K562 (cell line): ENCODE results near the gene MSN.

Experiments
- CHD2 ChIP-seq: IDR thresholded peaks from 2 replicates; pipeline ENCODE4 v1.6.1; 2011; ENCODE audit warnings: low read depth, low read length
- GABPA ChIP-seq: fragments of 200-800 bp; sonication (Bioruptor generic); conservative IDR thresholded peaks from 2 replicates; pipeline ENCODE4 v1.6.1; 2016; ENCODE audit warnings: low read depth, missing genetic modification characterization, missing compliant biosample characterization
- ILF3 ChIP-seq: fragments of 450-650 bp; IDR thresholded peaks from 2 replicates; pipeline ENCODE4 v1.6.1; 2018; ENCODE audit warnings: antibody characterized with exemption, mild to moderate bottlenecking, moderate library complexity, borderline replicate concordance
- KLF6 ChIP-seq: fragments of 250-450 bp; sonication (Bioruptor Pico); IDR thresholded peaks from 2 replicates; pipeline ENCODE4 v1.4.0; 2020; ENCODE audit warnings: mild to moderate bottlenecking, moderate library complexity, borderline replicate concordance
- NR2C1 ChIP-seq, 2 experiments: fragments of 450-650 bp; IDR thresholded peaks; 2 replicates each; pipeline ENCODE4 v1.6.1; 2017; ENCODE audit warnings: mild to moderate bottlenecking in 2 of 2, antibody characterized with exemption in 1 of 2, inconsistent platforms in 1 of 2, missing compliant biosample characterization in 1 of 2, missing genetic modification characterization in 1 of 2
- POLR2AphosphoS5 ChIP-seq: IDR thresholded peaks from 2 replicates; pipeline ENCODE4 v1.6.1; 2011; ENCODE audit warnings: mild to moderate bottlenecking, low read depth, low read length, moderate library complexity; ENCODE audit not compliant: control insufficient read depth, insufficient read depth
- SP2 ChIP-seq: IDR thresholded peaks from 2 replicates; pipeline ENCODE4 v1.6.1; 2011; ENCODE audit warnings: mild to moderate bottlenecking, low read depth, low read length, moderate library complexity; ENCODE audit not compliant: poor library complexity, severe bottlenecking; ENCODE audit errors: extremely low read depth
- TF ChIP-seq, protein P1 (sequence below): sonication (generic); formaldehyde crosslinking; IDR thresholded peaks from 2 replicates; pipeline ENCODE4 v1.8.1; 2023; ENCODE audit warnings: mild to moderate bottlenecking, missing genetic modification reagents
- TF ChIP-seq, protein P2 (sequence below): sonication (generic); formaldehyde crosslinking; IDR thresholded peaks from 2 replicates; pipeline ENCODE4 v1.8.1; 2023; ENCODE audit warnings: missing genetic modification reagents, mild to moderate bottlenecking, borderline replicate concordance
- TF ChIP-seq, protein P3 (sequence below): fragments of 450-650 bp; formaldehyde crosslinking; IDR thresholded peaks from 2 replicates; pipeline ENCODE4 v1.4.0; 2022; ENCODE audit warnings: mild to moderate bottlenecking, moderate library complexity

DNA sequence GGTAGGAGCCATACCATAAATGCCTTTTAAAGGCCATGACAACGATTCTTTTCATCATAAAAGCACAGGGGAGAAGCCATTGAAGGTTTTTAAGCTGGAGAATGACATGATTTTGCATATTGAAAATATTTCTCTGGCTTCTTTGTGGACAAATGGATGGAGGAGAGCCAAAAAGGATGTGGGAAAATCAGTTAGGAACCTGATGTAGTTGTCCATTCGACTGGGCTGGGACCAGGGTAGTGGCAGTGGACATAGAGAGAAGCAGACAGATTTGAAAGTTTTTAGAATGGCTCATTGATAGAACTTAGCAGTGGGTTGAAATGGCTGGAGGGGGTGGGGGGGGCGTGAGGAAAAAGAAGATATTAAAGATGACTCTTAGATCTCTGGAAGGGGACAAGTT is 19.7 kb upstream of the MSN start:
- TF ChIP-seq NR2C1 (IDR thresholded peaks at IDR 0.05): no peak
- TF ChIP-seq NR2C1 (tag; IDR thresholded peaks at IDR 0.05): no peak
- TF ChIP-seq, protein P1, sequence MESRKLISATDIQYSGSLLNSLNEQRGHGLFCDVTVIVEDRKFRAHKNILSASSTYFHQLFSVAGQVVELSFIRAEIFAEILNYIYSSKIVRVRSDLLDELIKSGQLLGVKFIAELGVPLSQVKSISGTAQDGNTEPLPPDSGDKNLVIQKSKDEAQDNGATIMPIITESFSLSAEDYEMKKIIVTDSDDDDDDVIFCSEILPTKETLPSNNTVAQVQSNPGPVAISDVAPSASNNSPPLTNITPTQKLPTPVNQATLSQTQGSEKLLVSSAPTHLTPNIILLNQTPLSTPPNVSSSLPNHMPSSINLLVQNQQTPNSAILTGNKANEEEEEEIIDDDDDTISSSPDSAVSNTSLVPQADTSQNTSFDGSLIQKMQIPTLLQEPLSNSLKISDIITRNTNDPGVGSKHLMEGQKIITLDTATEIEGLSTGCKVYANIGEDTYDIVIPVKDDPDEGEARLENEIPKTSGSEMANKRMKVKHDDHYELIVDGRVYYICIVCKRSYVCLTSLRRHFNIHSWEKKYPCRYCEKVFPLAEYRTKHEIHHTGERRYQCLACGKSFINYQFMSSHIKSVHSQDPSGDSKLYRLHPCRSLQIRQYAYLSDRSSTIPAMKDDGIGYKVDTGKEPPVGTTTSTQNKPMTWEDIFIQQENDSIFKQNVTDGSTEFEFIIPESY (CRISPR knock-in tag): no peak
- TF ChIP-seq, protein P2, sequence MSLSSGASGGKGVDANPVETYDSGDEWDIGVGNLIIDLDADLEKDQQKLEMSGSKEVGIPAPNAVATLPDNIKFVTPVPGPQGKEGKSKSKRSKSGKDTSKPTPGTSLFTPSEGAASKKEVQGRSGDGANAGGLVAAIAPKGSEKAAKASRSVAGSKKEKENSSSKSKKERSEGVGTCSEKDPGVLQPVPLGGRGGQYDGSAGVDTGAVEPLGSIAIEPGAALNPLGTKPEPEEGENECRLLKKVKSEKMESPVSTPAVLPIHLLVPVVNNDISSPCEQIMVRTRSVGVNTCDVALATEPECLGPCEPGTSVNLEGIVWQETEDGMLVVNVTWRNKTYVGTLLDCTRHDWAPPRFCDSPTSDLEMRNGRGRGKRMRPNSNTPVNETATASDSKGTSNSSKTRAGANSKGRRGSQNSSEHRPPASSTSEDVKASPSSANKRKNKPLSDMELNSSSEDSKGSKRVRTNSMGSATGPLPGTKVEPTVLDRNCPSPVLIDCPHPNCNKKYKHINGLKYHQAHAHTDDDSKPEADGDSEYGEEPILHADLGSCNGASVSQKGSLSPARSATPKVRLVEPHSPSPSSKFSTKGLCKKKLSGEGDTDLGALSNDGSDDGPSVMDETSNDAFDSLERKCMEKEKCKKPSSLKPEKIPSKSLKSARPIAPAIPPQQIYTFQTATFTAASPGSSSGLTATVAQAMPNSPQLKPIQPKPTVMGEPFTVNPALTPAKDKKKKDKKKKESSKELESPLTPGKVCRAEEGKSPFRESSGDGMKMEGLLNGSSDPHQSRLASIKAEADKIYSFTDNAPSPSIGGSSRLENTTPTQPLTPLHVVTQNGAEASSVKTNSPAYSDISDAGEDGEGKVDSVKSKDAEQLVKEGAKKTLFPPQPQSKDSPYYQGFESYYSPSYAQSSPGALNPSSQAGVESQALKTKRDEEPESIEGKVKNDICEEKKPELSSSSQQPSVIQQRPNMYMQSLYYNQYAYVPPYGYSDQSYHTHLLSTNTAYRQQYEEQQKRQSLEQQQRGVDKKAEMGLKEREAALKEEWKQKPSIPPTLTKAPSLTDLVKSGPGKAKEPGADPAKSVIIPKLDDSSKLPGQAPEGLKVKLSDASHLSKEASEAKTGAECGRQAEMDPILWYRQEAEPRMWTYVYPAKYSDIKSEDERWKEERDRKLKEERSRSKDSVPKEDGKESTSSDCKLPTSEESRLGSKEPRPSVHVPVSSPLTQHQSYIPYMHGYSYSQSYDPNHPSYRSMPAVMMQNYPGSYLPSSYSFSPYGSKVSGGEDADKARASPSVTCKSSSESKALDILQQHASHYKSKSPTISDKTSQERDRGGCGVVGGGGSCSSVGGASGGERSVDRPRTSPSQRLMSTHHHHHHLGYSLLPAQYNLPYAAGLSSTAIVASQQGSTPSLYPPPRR (CRISPR knock-in tag): no peak
- no peak for TF ChIP-seq GABPA (tag)
- TF ChIP-seq SP2: no peak
- no peak for TF ChIP-seq ILF3
- TF ChIP-seq, protein P3, sequence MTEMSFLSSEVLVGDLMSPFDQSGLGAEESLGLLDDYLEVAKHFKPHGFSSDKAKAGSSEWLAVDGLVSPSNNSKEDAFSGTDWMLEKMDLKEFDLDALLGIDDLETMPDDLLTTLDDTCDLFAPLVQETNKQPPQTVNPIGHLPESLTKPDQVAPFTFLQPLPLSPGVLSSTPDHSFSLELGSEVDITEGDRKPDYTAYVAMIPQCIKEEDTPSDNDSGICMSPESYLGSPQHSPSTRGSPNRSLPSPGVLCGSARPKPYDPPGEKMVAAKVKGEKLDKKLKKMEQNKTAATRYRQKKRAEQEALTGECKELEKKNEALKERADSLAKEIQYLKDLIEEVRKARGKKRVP (CRISPR knock-in tag): no peak
- TF ChIP-seq CHD2: no peak
- TF ChIP-seq POLR2AphosphoS5: no peak
- no peak for TF ChIP-seq KLF6
